ENCODE measurements around the gene ST6GALNAC3. TPM values are rescaled to one million over a fixed set of nuclear protein-coding genes. Genes with fewer than 3 reads are reported as not detected.

The ST6GALNAC3 gene
- total RNA-seq, 2 experiments from 2014 or later = 0.50 to 1.2 TPM

- no peak overlapping the region for H3K4me2 ChIP-seq (ENCODE audit: low read length)
- no peaks in the 10 kb centered on the region for H3K9me2 ChIP-seq (ENCODE audit: insufficient read depth, low read length)
- no TSS peak for BruUV-seq (replicated peaks)
- no peak overlapping the region for H2AFZ ChIP-seq (ENCODE audit: low read length)
- ChIA-PET CTCF (ENCODE audit: unreplicated experiment) (no interaction called here), POLR2A (interaction anchor here (0.5 kb wide), 1 partner anchor 115 kb away, joined by 3 read pairs; no protein-coding TSS in a partner anchor)
- H4K20me1 ChIP-seq (ENCODE audit: insufficient read depth, low read length) = no peaks in the 10 kb centered on the region
- no peaks in the 10 kb centered on the region for H3K9me3 ChIP-seq (ENCODE audit: low read length)
- intact Hi-C loops (cut with micrococcal nuclease; ENCODE audit: unreplicated experiment) = loop anchor here (10.0 kb wide), 2 partner anchors 267 to 597 kb away; no protein-coding TSS in a partner anchor
- H3K36me3 ChIP-seq (ENCODE audit: insufficient read depth, low read length) = no peaks in the 10 kb centered on the region
- no peaks in the 10 kb centered on the region for H3K79me2 ChIP-seq (ENCODE audit: insufficient read depth, low read depth, low read length)
- no peak for DNase-seq (ENCODE audit: low spot score)
- TF ChIP-seq EZH2phosphoT487 (IDR thresholded peaks at IDR 0.05; ENCODE audit: borderline replicate concordance, low read depth, low read length) (no peak), CTCF (conservative IDR thresholded peaks at IDR 0.05; ENCODE audit: low read length) (no peak)
- no peak overlapping the region for H3K27ac ChIP-seq (ENCODE audit: low read depth, low read length, poor library complexity, severe bottlenecking)
- no peak overlapping the region for H3K4me3 ChIP-seq (ENCODE audit: low read depth, low read length, poor library complexity, severe bottlenecking)
- H3K4me1 ChIP-seq (ENCODE audit: insufficient read depth, low read length, poor library complexity, severe bottlenecking) = peaks cover 14% of the 10 kb centered on the region
These were observed 83.6 kb downstream of the ST6GALNAC3 start for GRCh38 chr1:76158126-76158525.

GRCh38 chr1:76160225-76160624 lies 85.7 kb downstream of the ST6GALNAC3 start:
- H3K9me3 ChIP-seq (ENCODE audit: low read length) = no peaks in the 10 kb centered on the region
- H3K4me2 ChIP-seq (ENCODE audit: low read length) = no peak overlapping the region
- H3K27ac ChIP-seq (ENCODE audit: low read depth, low read length, poor library complexity, severe bottlenecking) = no peak overlapping the region
- H2AFZ ChIP-seq (ENCODE audit: low read length) = no peak overlapping the region
- no peak for TF ChIP-seq CTCF (conservative IDR thresholded peaks at IDR 0.05; ENCODE audit: low read length)
- no peak for TF ChIP-seq EZH2phosphoT487 (IDR thresholded peaks at IDR 0.05; ENCODE audit: borderline replicate concordance, low read depth, low read length)
- intact Hi-C loops (cut with micrococcal nuclease; ENCODE audit: unreplicated experiment) = no loop called here
- no peak overlapping the region for H3K4me3 ChIP-seq (ENCODE audit: low read depth, low read length, poor library complexity, severe bottlenecking)
- H3K9me2 ChIP-seq (ENCODE audit: insufficient read depth, low read length) = no peaks in the 10 kb centered on the region
- POLR2A ChIA-PET = no interaction called here
- no peak for DNase-seq (ENCODE audit: low spot score)
- BruUV-seq (replicated peaks) = no TSS peak
- CTCF ChIA-PET (ENCODE audit: unreplicated experiment) = no interaction called here
- no peaks in the 10 kb centered on the region for H3K36me3 ChIP-seq (ENCODE audit: insufficient read depth, low read length)
- no peaks in the 10 kb centered on the region for H4K20me1 ChIP-seq (ENCODE audit: insufficient read depth, low read length)
- no peaks in the 10 kb centered on the region for H3K79me2 ChIP-seq (ENCODE audit: insufficient read depth, low read depth, low read length)
- H3K4me1 ChIP-seq (ENCODE audit: insufficient read depth, low read length, poor library complexity, severe bottlenecking) = peaks cover 8% of the 10 kb centered on the region

GRCh38 chr1:76161451-76161850 lies 86.9 kb downstream of the ST6GALNAC3 start:
- Histone ChIP-seq H4K20me1 (ENCODE audit: insufficient read depth, low read length) (no peaks in the 10 kb centered on the region), H3K4me2 (ENCODE audit: low read length) (no peak overlapping the region), H3K4me3 (ENCODE audit: low read depth, low read length, poor library complexity, severe bottlenecking) (no peak overlapping the region), H3K79me2 (ENCODE audit: insufficient read depth, low read depth, low read length) (no peaks in the 10 kb centered on the region), H2AFZ (ENCODE audit: low read length) (no peak overlapping the region), H3K36me3 (ENCODE audit: insufficient read depth, low read length) (no peaks in the 10 kb centered on the region), H3K27ac (ENCODE audit: low read depth, low read length, poor library complexity, severe bottlenecking) (no peak overlapping the region), H3K4me1 (ENCODE audit: insufficient read depth, low read length, poor library complexity, severe bottlenecking) (peaks cover 8% of the 10 kb centered on the region), H3K9me2 (ENCODE audit: insufficient read depth, low read length) (no peaks in the 10 kb centered on the region), H3K9me3 (ENCODE audit: low read length) (no peaks in the 10 kb centered on the region)
- BruUV-seq (replicated peaks) = no TSS peak
- TF ChIP-seq EZH2phosphoT487 (IDR thresholded peaks at IDR 0.05; ENCODE audit: borderline replicate concordance, low read depth, low read length) = no peak
- TF ChIP-seq CTCF (conservative IDR thresholded peaks at IDR 0.05; ENCODE audit: low read length) = no peak
- ChIA-PET POLR2A (interaction anchor here (0.5 to 1.5 kb wide), 4 partner anchors 9 to 126 kb away, joined by 3 to 8 read pairs (median 4); no protein-coding TSS in a partner anchor), CTCF (ENCODE audit: unreplicated experiment) (no interaction called here)
- no peak for DNase-seq (ENCODE audit: low spot score)
- intact Hi-C loops (cut with micrococcal nuclease; ENCODE audit: unreplicated experiment) = no loop called here

Data from OCI-LY7 (cell line).